HepG2 (cell line): Measurements from ENCODE around the gene FALEC. TPM values are rescaled to one million over a fixed set of nuclear protein-coding genes. Genes with fewer than 3 reads are reported as not detected.
A peak's percentile ranks its signal among the peaks of the same experiment; 100 is the strongest.

Source experiments
- ATAC-seq: fragments of 200-7000 bp; cut with Tn5 transposase; 3 replicates; pipeline ENCODE4 v1.9.1; 2020; ENCODE audit warnings: mild to moderate bottlenecking, moderate library complexity
- BruUV-seq: library from RNA; stranded (reverse); fragments of 400-500 nt; replicated peaks from 2 replicates; lab custom pipeline; 2021; lab: Mats Ljungman, UMichigan
- CTCF ChIA-PET: fragments of 300-600 bp; formaldehyde crosslinking; extraction: SDS; loops from one replicate; lab custom pipeline; 2021; ENCODE audit warnings: low total read pairs, inconsistent platforms, low intra/inter-chr PET ratio; lab: Yijun Ruan, JAX
- POLR2A ChIA-PET: fragments of 350-600 bp; sonication (Branson Sonifier 250); formaldehyde crosslinking; loops from one replicate; lab custom pipeline; 2020; ENCODE audit warnings: antibody characterized with exemption, inconsistent platforms; lab: Yijun Ruan, JAX
- DNase-seq: peaks from one replicate; pipeline ENCODE4 v3.0.0-alpha.2; 2015; ENCODE audit warnings: low spot score
- FAIRE-seq: peaks from 3 replicates; lab custom pipeline; 2011; peaks lifted over from hg19 to GRCh38; lab: Jason Lieb, UNC
- H2AFZ ChIP-seq: one replicate; pipeline ENCODE4 v1.6.1; 2011; ENCODE audit warnings: low read length, inconsistent platforms
- H3K27ac ChIP-seq: fragments of 300-600 bp; 3 replicates; pipeline ENCODE4 v1.8.0; 2011; ENCODE audit warnings: mixed run types, mild to moderate bottlenecking, mixed read lengths, low read length, inconsistent platforms; ENCODE audit not compliant: insufficient read depth; ENCODE audit errors: extremely low read length
- H3K27me3 ChIP-seq, 2 experiments: fragments of 200-600 bp in 1 of 2; 2 replicates in 1 of 2; 3 replicates in 1 of 2; pipeline versions ENCODE4 v1.6.0 to v1.8.0; 2011; ENCODE audit warnings: low read length in 2 of 2, mild to moderate bottlenecking in 2 of 2, moderate library complexity in 2 of 2, inconsistent platforms in 1 of 2; ENCODE audit not compliant: insufficient read depth in 2 of 2, control insufficient read depth in 1 of 2
- H3K36me3 ChIP-seq, 2 experiments: fragments of 200-600 bp in 1 of 2; replicated peaks in 1 of 2; 2 replicates in 1 of 2; 3 replicates in 1 of 2; pipeline versions ENCODE4 v1.5.1 to v1.8.0; 2011; ENCODE audit warnings: low read length in 2 of 2, inconsistent platforms in 1 of 2; ENCODE audit not compliant: insufficient read depth in 2 of 2, control insufficient read depth in 1 of 2
- H3K4me1 ChIP-seq: 2 replicates; pipeline ENCODE4 v1.5.1; 2012; ENCODE audit warnings: low read length, inconsistent platforms; ENCODE audit not compliant: insufficient read depth
- H3K4me2 ChIP-seq: 2 replicates; pipeline ENCODE4 v1.6.0; 2011; ENCODE audit warnings: low read depth, low read length, inconsistent platforms
- H3K4me3 ChIP-seq, 3 experiments: fragments of 200-600 bp in 1 of 3; sonication (generic), shearing (Covaris generic) in 1 of 3; replicated peaks in 1 of 3; 2 replicates each; pipeline ENCODE4 v1.5.1; 2011 to 2016; ENCODE audit warnings: low read length in 3 of 3, inconsistent platforms in 2 of 3, low read depth in 2 of 3, mild to moderate bottlenecking in 2 of 3, control low read depth in 1 of 3, mixed read lengths in 1 of 3; ENCODE audit not compliant: insufficient read depth in 1 of 3
- H3K79me2 ChIP-seq: one replicate; pipeline ENCODE4 v1.6.1; 2011; ENCODE audit warnings: low read length, inconsistent platforms; ENCODE audit not compliant: insufficient read depth
- H3K9ac ChIP-seq: 2 replicates; pipeline ENCODE4 v1.6.0; 2011; ENCODE audit warnings: mild to moderate bottlenecking, low read depth, low read length, inconsistent platforms; ENCODE audit not compliant: insufficient read depth
- H3K9me3 ChIP-seq: 2 replicates; pipeline ENCODE4 v1.5.1; 2012; ENCODE audit warnings: mild to moderate bottlenecking, low read length
- H4K20me1 ChIP-seq: 2 replicates; pipeline ENCODE4 v1.6.0; 2011; ENCODE audit warnings: inconsistent platforms, mild to moderate bottlenecking, low read length, moderate library complexity; ENCODE audit not compliant: insufficient read depth
- AKAP8 ChIP-seq: sonication (generic); formaldehyde crosslinking; IDR thresholded peaks from 2 replicates; pipeline ENCODE4 v1.5.1; 2020; ENCODE audit warnings: mild to moderate bottlenecking, missing genetic modification reagents
- ASH2L ChIP-seq: fragments of 300-600, 200-600 bp; sonication (generic); IDR thresholded peaks from 2 replicates; pipeline ENCODE4 v1.7.0; 2017; ENCODE audit warnings: low read depth, mild to moderate bottlenecking, moderate library complexity, mixed read lengths, low read length; ENCODE audit not compliant: insufficient read length
- CBFB ChIP-seq: sonication (generic); formaldehyde crosslinking; IDR thresholded peaks from 2 replicates; pipeline ENCODE4 v1.4.0; 2020; ENCODE audit warnings: missing genetic modification reagents
- CSRNP2 ChIP-seq: sonication (generic); formaldehyde crosslinking; conservative IDR thresholded peaks from 2 replicates; pipeline ENCODE4 v1.8.0; 2022; ENCODE audit warnings: low read depth, missing genetic modification reagents
- DMAP1 ChIP-seq: IDR thresholded peaks from 2 replicates; pipeline ENCODE4 v1.6.1; 2016
- HCFC1 ChIP-seq: fragments of 150-350 bp; IDR thresholded peaks from 2 replicates; pipeline ENCODE4 v1.6.1; 2014; ENCODE audit warnings: low read depth, low read length
- IKZF4 ChIP-seq: sonication (generic); formaldehyde crosslinking; IDR thresholded peaks from 2 replicates; pipeline ENCODE4 v1.5.1; 2020; ENCODE audit warnings: borderline replicate concordance, mild to moderate bottlenecking, low read depth, missing genetic modification reagents; ENCODE audit errors: not compliant biosample characterization
- NFYC ChIP-seq: IDR thresholded peaks from 2 replicates; pipeline ENCODE4 v1.6.1; 2016; ENCODE audit warnings: missing genetic modification reagents, missing compliant biosample characterization
- SNAPC4 ChIP-seq: sonication (generic); formaldehyde crosslinking; IDR thresholded peaks from 2 replicates; pipeline ENCODE4 v1.4.0; 2020; ENCODE audit warnings: mild to moderate bottlenecking, missing genetic modification reagents
- TFE3 ChIP-seq: IDR thresholded peaks from 2 replicates; pipeline ENCODE4 v1.6.1; 2016
- ZC3H4 ChIP-seq: sonication (generic); formaldehyde crosslinking; IDR thresholded peaks from 2 replicates; pipeline ENCODE4 v1.4.0; 2020; ENCODE audit warnings: missing genetic modification reagents, borderline replicate concordance
- ZMYM4 ChIP-seq: sonication (generic); formaldehyde crosslinking; IDR thresholded peaks from 2 replicates; pipeline ENCODE4 v1.8.1; 2023; ENCODE audit warnings: mild to moderate bottlenecking, missing genetic modification reagents
- ZNF589 ChIP-seq: sonication (generic); formaldehyde crosslinking; conservative IDR thresholded peaks from 2 replicates; pipeline ENCODE4 v1.8.0; 2022; ENCODE audit warnings: mild to moderate bottlenecking, moderate library complexity, missing genetic modification reagents
- ZNF740 ChIP-seq: sonication (generic); formaldehyde crosslinking; IDR thresholded peaks from 2 replicates; pipeline ENCODE4 v1.4.0; 2020; ENCODE audit warnings: missing genetic modification reagents
- WGBS: methylation state at CpG from one replicate; pipeline ENCODE4 v1.1.6; 2017; ENCODE audit warnings: low lambda C conversion rate; 5-methylcytosine and 5-hydroxymethylcytosine counted together
- in situ Hi-C: cut with HindIII; loops from 2 replicates; pipeline ENCODE4 v1.10.0; 2017; ENCODE audit warnings: low pct_unique_long_range_greater_than_20kb; ENCODE audit not compliant: extremely low pct_ligation_motif_present
- intact Hi-C: fragments of 100-400 bp; cut with micrococcal nuclease; formaldehyde crosslinking; loops from one replicate; pipeline ENCODE4 v1.10.0; 2022; ENCODE audit not compliant: unreplicated experiment
- polyA plus RNA-seq, 8 experiments: library from polyadenylated mRNA; depleted of rRNA in 3 of 8; stranded (reverse) in 7 of 8; unstranded in 1 of 8; fragments of >200 nt; fragmentation: Illumina TruSeq in 4 of 8; extraction: Trizol in 4 of 8; gene quantifications; 2 replicates each; pipeline versions ENCODE4 v1.2.1 to v1.2.3, GENCODE V29; 2011 to 2016; ENCODE audit warnings: low read depth in 4 of 8, missing spikeins in 1 of 8, mixed read lengths in 1 of 8; ENCODE audit not compliant: insufficient read depth in 1 of 8
- total RNA-seq, 5 experiments: library from RNA; depleted of rRNA; stranded (reverse); fragments of >200 nt; fragmentation: Illumina TruSeq; extraction: Trizol; gene quantifications; 2 replicates each; pipeline ENCODE4 v1.2.3, GENCODE V29; 2016; ENCODE audit warnings: low read depth in 1 of 5

The FALEC gene
- total and polyA plus RNA-seq, 2 of the 13 experiments (the other 11 are each of a cell fraction or from before 2014, with no cell fraction given), result 0.33 to 0.71 TPM

GRCh38 chr1:150579110-150579944 lies 63.8 kb downstream of the FALEC start, which contains the start of gene MCL1:
Gene MCL1, minus strand, starts transcription at chr1:150579610. Its CDS starts 80 bp downstream, at chr1:150579530.
- Histone ChIP-seq H3K79me2 (peaks cover 58% of the 10 kb centered on the region), H4K20me1 (peaks cover 48% of the 10 kb centered on the region), H3K36me3 (peaks cover 0 to 37% of the 10 kb centered on the region in 2 experiments; a peak in 4 of 5 replicates), H3K4me2 (peak within 1 kb of the TSS; percentile 81), H3K4me1 (peaks cover 38% of the 10 kb centered on the region), H3K27ac (peak within 1 kb of the TSS; percentile 92), H2AFZ (no peak within 1 kb of the TSS), H3K27me3 (no peaks in the 10 kb centered on the region; a peak in 1 of 5 replicates), H3K9me3 (no peaks in the 10 kb centered on the region), H3K4me3 (peak within 1 kb of the TSS; percentile 93 to 96 (median 94)), H3K9ac (peak within 1 kb of the TSS; percentile 94)
- ChIA-PET POLR2A (interaction anchor here (0.7 to 11.9 kb wide), 32 partner anchors 10 to 434 kb away, joined by 3 to 469 read pairs (median 4); partner anchors contain the start of genes ADAMTSL4, ANXA9, CA14 and ENSA), CTCF (interaction anchor here (1.2 kb wide), 1 partner anchor 42 kb away, joined by 5 read pairs; no protein-coding TSS in a partner anchor)
- 3% methylated on average over 14 of the region's 94 CpGs for WGBS
- no TSS peak for BruUV-seq
- in situ Hi-C loops (no loop called here), intact Hi-C loops (loop anchor here (2.0 to 5.0 kb wide), 2 partner anchors 33 to 41 kb away; no protein-coding TSS in a partner anchor)
- DNase-seq (peak; percentile 93), FAIRE-seq (peak; percentile 4), ATAC-seq (peak; percentile 88)
- TF ChIP-seq AKAP8 (CRISPR knock-in tag) (no peak), IKZF4 (CRISPR knock-in tag) (no peak), CBFB (CRISPR knock-in tag) (0 out of 2 replicates have a peak, but pooled peaks have one; percentile 16), SNAPC4 (CRISPR knock-in tag) (no peak), TFE3 (peak; percentile 19; the same call in 1 of the 2 replicates), CSRNP2 (CRISPR knock-in tag) (no peak), ZNF589 (CRISPR knock-in tag) (no peak; the same call in 1 of the 2 replicates), ZMYM4 (CRISPR knock-in tag) (peak; percentile 65; the same call in 1 of the 2 replicates), ZC3H4 (CRISPR knock-in tag) (0 out of 2 replicates have a peak, but pooled peaks have one; percentile 41), DMAP1 (CRISPR knock-in tag) (no peak), HCFC1 (peak; percentile 8; the same call in 1 of the 2 replicates), ASH2L (peak; percentile 69), ZNF740 (peak; percentile 84), NFYC (CRISPR knock-in tag) (0 out of 2 replicates have a peak, but pooled peaks have one; percentile 29)
